ENCODE results near the gene ALCAM.

The ALCAM gene

DNA sequence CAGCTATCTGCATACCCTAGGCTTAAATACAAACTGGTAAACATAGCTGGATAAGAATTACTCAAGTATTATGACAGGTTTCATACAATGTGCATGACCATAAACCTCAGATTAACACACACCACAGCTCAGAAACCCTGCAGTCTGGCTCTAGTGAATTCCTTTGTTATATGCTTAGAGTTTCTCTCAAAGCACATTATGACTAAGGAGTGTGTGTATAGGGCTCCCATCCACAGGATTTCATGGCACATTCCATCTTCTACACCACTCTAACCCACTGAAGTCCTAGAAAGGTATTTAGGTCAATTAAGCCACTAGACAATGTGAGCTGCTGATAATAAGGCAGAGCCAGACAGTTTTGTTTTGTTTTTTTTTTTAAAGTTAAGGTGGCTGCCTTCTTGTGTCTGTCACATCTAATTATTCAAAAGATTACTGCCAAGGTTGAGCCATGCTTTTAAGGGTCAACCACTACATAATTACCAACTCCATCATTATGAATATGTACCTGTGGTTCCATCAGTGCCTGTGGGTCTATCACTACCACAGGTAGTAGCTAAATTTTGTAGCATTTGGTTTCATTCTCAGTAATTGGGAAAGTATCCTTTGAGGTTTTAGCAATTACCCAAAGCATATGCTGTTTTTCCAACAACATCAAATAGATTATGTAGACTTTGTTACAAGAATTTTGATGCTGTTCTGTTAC is 107.0 kb downstream of the ALCAM start:
- Histone ChIP-seq H3K4me1 (ENCODE audit: low read depth, poor library complexity, severe bottlenecking) (no peaks in the 10 kb centered on the region), H3K4me3 (IDR thresholded peaks at IDR 0.05; ENCODE audit: insufficient read depth, low read depth, low read length) (no peak overlapping the region), H3K27ac (no peak overlapping the region), H3K79me2 (ENCODE audit: insufficient read depth, low read depth) (no peaks in the 10 kb centered on the region), H2AFZ (ENCODE audit: low read depth) (no peak overlapping the region), H4K20me1 (ENCODE audit: insufficient read depth) (no peaks in the 10 kb centered on the region), H3K9ac (no peak overlapping the region), H3K36me3 (ENCODE audit: insufficient read depth) (no peaks in the 10 kb centered on the region), H3K27me3 (ENCODE audit: insufficient read depth, low read depth) (no peaks in the 10 kb centered on the region), H3K4me2 (no peak overlapping the region)
- TF ChIP-seq, protein P1, sequence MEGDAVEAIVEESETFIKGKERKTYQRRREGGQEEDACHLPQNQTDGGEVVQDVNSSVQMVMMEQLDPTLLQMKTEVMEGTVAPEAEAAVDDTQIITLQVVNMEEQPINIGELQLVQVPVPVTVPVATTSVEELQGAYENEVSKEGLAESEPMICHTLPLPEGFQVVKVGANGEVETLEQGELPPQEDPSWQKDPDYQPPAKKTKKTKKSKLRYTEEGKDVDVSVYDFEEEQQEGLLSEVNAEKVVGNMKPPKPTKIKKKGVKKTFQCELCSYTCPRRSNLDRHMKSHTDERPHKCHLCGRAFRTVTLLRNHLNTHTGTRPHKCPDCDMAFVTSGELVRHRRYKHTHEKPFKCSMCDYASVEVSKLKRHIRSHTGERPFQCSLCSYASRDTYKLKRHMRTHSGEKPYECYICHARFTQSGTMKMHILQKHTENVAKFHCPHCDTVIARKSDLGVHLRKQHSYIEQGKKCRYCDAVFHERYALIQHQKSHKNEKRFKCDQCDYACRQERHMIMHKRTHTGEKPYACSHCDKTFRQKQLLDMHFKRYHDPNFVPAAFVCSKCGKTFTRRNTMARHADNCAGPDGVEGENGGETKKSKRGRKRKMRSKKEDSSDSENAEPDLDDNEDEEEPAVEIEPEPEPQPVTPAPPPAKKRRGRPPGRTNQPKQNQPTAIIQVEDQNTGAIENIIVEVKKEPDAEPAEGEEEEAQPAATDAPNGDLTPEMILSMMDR (conservative IDR thresholded peaks at IDR 0.05; ENCODE audit: low read depth, low read length): no peak

- no peaks in the 10 kb centered on the region for H3K4me1 ChIP-seq (ENCODE audit: low read depth, poor library complexity, severe bottlenecking)
- H3K27ac ChIP-seq: no peak overlapping the region
- H4K20me1 ChIP-seq (ENCODE audit: insufficient read depth): no peaks in the 10 kb centered on the region
- H3K4me3 ChIP-seq (IDR thresholded peaks at IDR 0.05; ENCODE audit: insufficient read depth, low read depth, low read length): no peak overlapping the region
- no peaks in the 10 kb centered on the region for H3K36me3 ChIP-seq (ENCODE audit: insufficient read depth)
- H3K27me3 ChIP-seq (ENCODE audit: insufficient read depth, low read depth): no peaks in the 10 kb centered on the region
- no peak overlapping the region for H2AFZ ChIP-seq (ENCODE audit: low read depth)
- no peak overlapping the region for H3K9ac ChIP-seq
- no peaks in the 10 kb centered on the region for H3K79me2 ChIP-seq (ENCODE audit: insufficient read depth, low read depth)
- TF ChIP-seq, protein P1 (conservative IDR thresholded peaks at IDR 0.05; ENCODE audit: low read depth, low read length): no peak
- no peak overlapping the region for H3K4me2 ChIP-seq
Observed at GRCh38 chr3:105480768-105481167, 114.1 kb downstream of the ALCAM start.

- no peaks in the 10 kb centered on the region for H3K27me3 ChIP-seq (ENCODE audit: insufficient read depth, low read depth)
- no peak overlapping the region for H3K4me2 ChIP-seq
- H3K4me3 ChIP-seq (IDR thresholded peaks at IDR 0.05; ENCODE audit: insufficient read depth, low read depth, low read length): no peak overlapping the region
- no peaks in the 10 kb centered on the region for H4K20me1 ChIP-seq (ENCODE audit: insufficient read depth)
- TF ChIP-seq, protein P1 (conservative IDR thresholded peaks at IDR 0.05; ENCODE audit: low read depth, low read length): no peak
- no peak overlapping the region for H2AFZ ChIP-seq (ENCODE audit: low read depth)
- H3K79me2 ChIP-seq (ENCODE audit: insufficient read depth, low read depth): no peaks in the 10 kb centered on the region
- H3K9ac ChIP-seq: no peak overlapping the region
- H3K4me1 ChIP-seq (ENCODE audit: low read depth, poor library complexity, severe bottlenecking): no peaks in the 10 kb centered on the region
- no peak overlapping the region for H3K27ac ChIP-seq
- H3K36me3 ChIP-seq (ENCODE audit: insufficient read depth): no peaks in the 10 kb centered on the region
Observed at GRCh38 chr3:105483476-105483875, 116.8 kb downstream of the ALCAM start.

DNA sequence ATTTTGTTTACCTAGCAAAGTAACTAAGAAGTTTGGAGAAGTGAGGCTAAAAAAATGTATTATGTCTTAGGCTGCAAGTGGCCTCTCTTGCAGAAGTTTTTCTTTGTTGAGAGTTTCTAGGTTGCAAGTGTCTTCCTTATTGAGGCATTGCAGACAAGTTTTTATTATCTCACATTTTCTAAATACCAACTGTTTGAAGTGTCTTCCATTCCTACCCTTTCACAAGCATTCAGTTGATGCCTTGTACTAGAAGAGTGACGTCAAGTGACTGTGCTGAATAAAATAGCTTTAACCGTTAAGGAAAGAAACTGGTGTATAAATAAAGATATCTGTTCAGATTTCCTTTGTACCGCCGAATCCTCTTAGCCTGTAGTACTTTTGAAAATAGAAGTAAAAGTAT is 123.3 kb downstream of the ALCAM start:
- H3K79me2 ChIP-seq (ENCODE audit: insufficient read depth, low read depth): no peaks in the 10 kb centered on the region
- no peak overlapping the region for H3K4me3 ChIP-seq (IDR thresholded peaks at IDR 0.05; ENCODE audit: insufficient read depth, low read depth, low read length)
- H3K9ac ChIP-seq: no peak overlapping the region
- no peaks in the 10 kb centered on the region for H4K20me1 ChIP-seq (ENCODE audit: insufficient read depth)
- no peak overlapping the region for H3K27ac ChIP-seq
- no peaks in the 10 kb centered on the region for H3K4me1 ChIP-seq (ENCODE audit: low read depth, poor library complexity, severe bottlenecking)
- H3K27me3 ChIP-seq (ENCODE audit: insufficient read depth, low read depth): no peaks in the 10 kb centered on the region
- no peak overlapping the region for H3K4me2 ChIP-seq
- no peaks in the 10 kb centered on the region; the same call in 1 of the 2 replicates for H3K36me3 ChIP-seq (ENCODE audit: insufficient read depth)
- TF ChIP-seq, protein P1 (conservative IDR thresholded peaks at IDR 0.05; ENCODE audit: low read depth, low read length): no peak
- no peak overlapping the region for H2AFZ ChIP-seq (ENCODE audit: low read depth)

All from KMS-11 (cell line).